H1 (cell line): ENCODE data around the gene PDE5A. TPM values are rescaled to one million over a fixed set of nuclear protein-coding genes. Genes with fewer than 3 reads are reported as not detected.
"Not testable (repeated sequence)": the region's sequence is repeated elsewhere in the genome, so short reads cannot be mapped to it uniquely, and the experiment has no call there.

Source experiments
- CTCF ChIA-PET: fragments of 300-600 bp; sonication (Branson Sonifier 250); formaldehyde crosslinking; loops from one replicate; lab custom pipeline; 2021; ENCODE audit not compliant: partially characterized antibody; lab: Charles Lee
- POLR2A ChIA-PET: fragments of 300-600 bp; sonication (Branson Sonifier 250); formaldehyde crosslinking; loops from one replicate; lab custom pipeline; 2021; ENCODE audit warnings: inconsistent platforms; ENCODE audit not compliant: partially characterized antibody; lab: Charles Lee
- DNase-seq, 2 experiments: peaks; one replicate each; pipeline versions ENCODE4 v3.0.0 to v3.0.0-alpha.2; 2010 to 2022; ENCODE audit warnings: low spot score in 2 of 2, low read depth in 1 of 2, mixed read lengths in 1 of 2
- FAIRE-seq: peaks from 2 replicates; lab custom pipeline; 2011; peaks lifted over from hg19 to GRCh38; lab: Jason Lieb, UNC
- H2AFZ ChIP-seq: 2 replicates; pipeline ENCODE4 v1.8.1; 2012; ENCODE audit warnings: low read length, inconsistent platforms
- H2AK5ac ChIP-seq: 2 replicates; pipeline ENCODE4 v1.6.1; 2013; ENCODE audit warnings: low read depth, low read length
- H2BK120ac ChIP-seq: replicated peaks from 2 replicates; pipeline ENCODE3; 2013; ENCODE audit warnings: low read depth, low read length, inconsistent platforms
- H2BK12ac ChIP-seq: 2 replicates; pipeline ENCODE4 v1.6.1; 2013; ENCODE audit warnings: low read depth, low read length
- H2BK15ac ChIP-seq: 2 replicates; pipeline ENCODE4 v1.6.1; 2013; ENCODE audit warnings: low read length
- H2BK20ac ChIP-seq: 2 replicates; pipeline ENCODE4 v1.6.1; 2013; ENCODE audit warnings: low read length
- H2BK5ac ChIP-seq: 2 replicates; pipeline ENCODE4 v1.6.1; 2013; ENCODE audit warnings: low read depth, low read length
- H3K14ac ChIP-seq: 2 replicates; pipeline ENCODE4 v1.6.1; 2013; ENCODE audit warnings: inconsistent platforms; ENCODE audit not compliant: insufficient read length
- H3K18ac ChIP-seq: 2 replicates; pipeline ENCODE4 v1.6.1; 2013; ENCODE audit warnings: low read length; ENCODE audit errors: extremely low read depth
- H3K23ac ChIP-seq: 2 replicates; pipeline ENCODE4 v1.6.1; 2013; ENCODE audit warnings: inconsistent platforms; ENCODE audit not compliant: insufficient read length
- H3K23me2 ChIP-seq: 2 replicates; pipeline ENCODE4 v1.6.1; 2013; ENCODE audit warnings: low read depth, low read length
- H3K27ac ChIP-seq: 2 replicates; pipeline ENCODE4 v1.6.1; 2011; ENCODE audit warnings: low read depth, low read length, inconsistent platforms
- H3K27me3 ChIP-seq, 4 experiments: replicated peaks in 1 of 4; 1 replicate in 1 of 4; 2 replicates in 3 of 4; pipeline versions ENCODE4 v1.6.1 to v1.8.1; 2011 to 2013; ENCODE audit warnings: low read length in 3 of 4, mild to moderate bottlenecking in 3 of 4, inconsistent platforms in 2 of 4, mixed read lengths in 2 of 4, moderate library complexity in 1 of 4; ENCODE audit not compliant: control insufficient read depth in 3 of 4, insufficient read depth in 3 of 4; ENCODE audit errors: extremely low read depth in 1 of 4
- H3K36me3 ChIP-seq, 4 experiments: 2 replicates each; pipeline versions ENCODE4 v1.6.1 to v1.8.1; 2011 to 2013; ENCODE audit warnings: mild to moderate bottlenecking in 4 of 4, low read length in 3 of 4, moderate library complexity in 2 of 4, control low read depth in 1 of 4, inconsistent platforms in 1 of 4; ENCODE audit not compliant: insufficient read depth in 4 of 4, control insufficient read depth in 2 of 4
- H3K4ac ChIP-seq: replicated peaks from 2 replicates; pipeline ENCODE3; 2013; ENCODE audit warnings: low read length, low read depth, mixed read lengths, inconsistent platforms; ENCODE audit not compliant: insufficient read length
- H3K4me1 ChIP-seq, 4 experiments: replicated peaks in 1 of 4; 1 replicate in 1 of 4; 2 replicates in 3 of 4; pipeline versions ENCODE4 v1.6.1 to v1.8.1; 2011 to 2013; ENCODE audit warnings: low read length in 3 of 4, inconsistent platforms in 2 of 4, mixed read lengths in 1 of 4; ENCODE audit not compliant: insufficient read depth in 4 of 4, control insufficient read depth in 3 of 4
- H3K4me2 ChIP-seq, 2 experiments: 2 replicates each; pipeline versions ENCODE4 v1.6.1 to v1.8.1; 2011 to 2013; ENCODE audit warnings: low read depth in 2 of 2, low read length in 2 of 2, control low read depth in 1 of 2, inconsistent platforms in 1 of 2, mild to moderate bottlenecking in 1 of 2; ENCODE audit not compliant: insufficient read depth in 1 of 2
- H3K4me3 ChIP-seq, 4 experiments: fragments of 200-600, 300-600 bp in 1 of 4; sonication (generic), shearing (Covaris generic), sonication (Bioruptor Twin) in 1 of 4; 2 replicates each; pipeline versions ENCODE4 v1.5.1 to v1.8.1; 2011 to 2016; ENCODE audit warnings: low read length in 4 of 4, low read depth in 3 of 4, control low read depth in 2 of 4, inconsistent platforms in 2 of 4, mild to moderate bottlenecking in 2 of 4, mixed read lengths in 1 of 4, moderate library complexity in 1 of 4; ENCODE audit not compliant: insufficient read depth in 2 of 4; ENCODE audit errors: extremely low read depth in 1 of 4
- H3K56ac ChIP-seq: replicated peaks from 2 replicates; pipeline ENCODE3; 2013; ENCODE audit warnings: low read depth, mild to moderate bottlenecking, mixed read lengths, low read length, inconsistent platforms; ENCODE audit not compliant: insufficient read length
- H3K79me1 ChIP-seq: 2 replicates; pipeline ENCODE4 v1.6.1; 2013; ENCODE audit warnings: low read depth, low read length, control low read depth
- H3K79me2 ChIP-seq, 2 experiments: 2 replicates each; pipeline versions ENCODE4 v1.6.1 to v1.8.1; 2012 to 2013; ENCODE audit warnings: low read length in 2 of 2, mild to moderate bottlenecking in 2 of 2, inconsistent platforms in 1 of 2; ENCODE audit not compliant: insufficient read depth in 2 of 2, control insufficient read depth in 1 of 2
- H3K9ac ChIP-seq, 4 experiments: replicated peaks in 1 of 4; 1 replicate in 1 of 4; 2 replicates in 3 of 4; pipeline versions ENCODE4 v1.6.1 to v1.8.1; 2011 to 2013; ENCODE audit warnings: low read depth in 3 of 4, low read length in 3 of 4, control low read depth in 2 of 4, mild to moderate bottlenecking in 2 of 4, moderate library complexity in 2 of 4, inconsistent platforms in 1 of 4; ENCODE audit errors: extremely low read depth in 1 of 4
- H3K9me3 ChIP-seq, 2 experiments: 2 replicates each; pipeline versions ENCODE4 v1.6.1 to v1.8.1; 2012 to 2013; ENCODE audit warnings: mild to moderate bottlenecking in 2 of 2, moderate library complexity in 2 of 2, control low read depth in 1 of 2, inconsistent platforms in 1 of 2, low read depth in 1 of 2, low read length in 1 of 2, mixed read lengths in 1 of 2; ENCODE audit not compliant: insufficient read depth in 2 of 2
- H4K20me1 ChIP-seq, 2 experiments: replicated peaks in 1 of 2; 2 replicates each; pipeline versions ENCODE3 to v1.8.1; 2011 to 2013; ENCODE audit warnings: inconsistent platforms in 2 of 2, low read length in 2 of 2, mild to moderate bottlenecking in 1 of 2; ENCODE audit not compliant: insufficient read depth in 2 of 2, control insufficient read depth in 1 of 2
- H4K5ac ChIP-seq: 2 replicates; pipeline ENCODE4 v1.6.1; 2013; ENCODE audit warnings: low read length, low read depth, mixed read lengths, inconsistent platforms; ENCODE audit not compliant: insufficient read length
- H4K8ac ChIP-seq: 2 replicates; pipeline ENCODE4 v1.8.0; 2013; ENCODE audit warnings: mild to moderate bottlenecking, moderate library complexity, low read length, inconsistent platforms; ENCODE audit not compliant: insufficient read depth; ENCODE audit errors: extremely low read depth
- H4K91ac ChIP-seq: replicated peaks from 2 replicates; pipeline ENCODE3; 2013; ENCODE audit warnings: low read length, mixed read lengths, inconsistent platforms; ENCODE audit not compliant: insufficient read length
- JUN ChIP-seq: IDR thresholded peaks from 2 replicates; pipeline ENCODE4 v1.6.1; 2011; ENCODE audit warnings: low read depth, mild to moderate bottlenecking, improper control_type of control experiment, low read length
- WGBS, 2 experiments: shearing (Covaris generic) in 1 of 2; methylation state at CpG; one replicate each; pipeline versions ENCODE4 v1.1.6 to v1.1.7; 2013 to 2015; ENCODE audit warnings: low lambda C conversion rate in 2 of 2, mixed read lengths in 2 of 2, inconsistent platforms in 1 of 2, low coverage in 1 of 2, missing lambda C conversion rate in 1 of 2; ENCODE audit not compliant: insufficient replicate concordance in 2 of 2, insufficient coverage in 1 of 2, insufficient read length in 1 of 2; ENCODE audit errors: extremely low coverage in 1 of 2, missing lambda C conversion rate in 1 of 2; 5-methylcytosine and 5-hydroxymethylcytosine counted together
- polyA plus RNA-seq, 7 experiments: library from polyadenylated mRNA; depleted of rRNA in 3 of 7; stranded (reverse) in 5 of 7; unstranded in 2 of 7; fragments of >200 nt in 5 of 7; fragments of 200-250 nt in 2 of 7; gene quantifications; 1 replicate in 5 of 7; 2 replicates in 1 of 7; 4 replicates in 1 of 7; pipeline versions ENCODE4 v1.2.1 to v1.2.3, GENCODE V29; 2011 to 2013; ENCODE audit warnings: missing spikeins in 2 of 7, mixed read lengths in 2 of 7
- total RNA-seq: library from RNA; stranded (reverse); fragmentation: NEBNext Ultra II Directional; extraction: Animal tissue kit (Norgen Biotek cat#: 25700); gene quantifications from 2 replicates; pipeline ENCODE4 v1.2.1, GENCODE V29; 2021

Gene PDE5A
- total and polyA plus RNA-seq, 2 of the 8 experiments (the other 6 are each of a cell fraction or from before 2014, with no cell fraction given): 5.6 to 32.4 TPM

GRCh38 chr4:119663160-119663788 is 34.7 kb upstream of the PDE5A start:
- Histone ChIP-seq H3K9me3 (no peaks in the 10 kb centered on the region), H2AK5ac (no peak overlapping the region), H3K27ac (no peak overlapping the region), H4K91ac (no peak overlapping the region), H3K23me2 (no peaks in the 10 kb centered on the region), H3K56ac (no peak overlapping the region), H4K20me1 (no peaks in the 10 kb centered on the region), H3K79me2 (no peaks in the 10 kb centered on the region), H3K4me2 (no peak overlapping the region), H2BK120ac (no peak overlapping the region), H2BK20ac (no peak overlapping the region), H2BK12ac (no peak overlapping the region), H4K8ac (no peak overlapping the region), H2BK5ac (no peak overlapping the region), H3K4ac (no peak overlapping the region), H3K27me3 (no peaks in the 10 kb centered on the region), H2BK15ac (no peak overlapping the region), H3K9ac (no peak overlapping the region), H3K4me3 (no peak overlapping the region), H3K4me1 (no peaks in the 10 kb centered on the region; a peak in 1 of 7 replicates), H2AFZ (peak overlapping the region; percentile 35; the same call in 1 of the 2 replicates), H3K36me3 (no peaks in the 10 kb centered on the region), H4K5ac (no peak overlapping the region), H3K23ac (no peak overlapping the region), H3K79me1 (no peaks in the 10 kb centered on the region), H3K18ac (no peak overlapping the region), H3K14ac (no peak overlapping the region)
- no peak for TF ChIP-seq JUN
- DNase-seq (no peak), FAIRE-seq (no peak)
- 100% methylated on average over 1 of the region's 1 CpG; no CpG with 5 or more reads in 1 of the 2 experiments for WGBS, 2 experiments
- POLR2A ChIA-PET: no interaction called here
- CTCF ChIA-PET: no interaction called here

GRCh38 chr4:119662612-119663011 is 34.0 kb upstream of the PDE5A start:
- H3K23ac ChIP-seq, H3K9ac ChIP-seq, H2BK20ac ChIP-seq, H2BK120ac ChIP-seq, H3K36me3 ChIP-seq, H3K27ac ChIP-seq, POLR2A ChIA-PET, H3K79me1 ChIP-seq, H3K56ac ChIP-seq, H4K20me1 ChIP-seq, H3K4me2 ChIP-seq, H3K9me3 ChIP-seq, FAIRE-seq, H3K27me3 ChIP-seq, H4K8ac ChIP-seq, CTCF ChIA-PET, H2AK5ac ChIP-seq, DNase-seq, H3K18ac ChIP-seq, H4K5ac ChIP-seq, H3K79me2 ChIP-seq, H2BK15ac ChIP-seq, H4K91ac ChIP-seq, H3K23me2 ChIP-seq, H2BK12ac ChIP-seq, H3K14ac ChIP-seq, H3K4me1 ChIP-seq, H2BK5ac ChIP-seq, H3K4ac ChIP-seq, H3K4me3 ChIP-seq: not testable (repeated sequence)
- H2AFZ ChIP-seq: 0 out of 2 replicates have a peak overlapping the region, but pooled peaks have one; percentile 36
- WGBS, 2 experiments: 96% methylated on average over 2 of the region's 2 CpGs; no CpG with 5 or more reads in 1 of the 2 experiments
